ENCODE measurements around the gene ZFP30.
"Not testable (repeated sequence)": the region's sequence is repeated elsewhere in the genome, so short reads cannot be mapped to it uniquely, and the experiment has no call there.

Gene ZFP30

DNA sequence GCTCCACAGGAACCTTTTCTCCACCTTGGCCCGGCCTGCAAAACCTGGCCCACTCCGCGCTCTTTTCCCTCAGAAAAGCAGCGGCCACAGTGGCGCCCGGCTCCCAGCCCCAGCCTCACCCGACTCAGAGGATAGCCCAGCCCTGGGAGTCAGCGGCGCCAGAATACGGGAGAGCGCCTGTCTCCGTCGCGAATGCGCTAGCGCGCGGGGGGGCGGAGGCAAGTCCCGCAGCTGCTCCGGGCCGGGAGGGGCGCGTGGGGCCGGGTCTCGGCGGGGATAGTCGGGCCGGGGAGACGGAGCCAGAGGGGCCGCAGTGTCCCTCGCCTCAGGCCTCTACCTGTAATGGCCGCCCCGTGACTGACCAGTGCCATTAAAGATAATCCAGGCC lies at the start of gene ZFP30:
Gene ZFP30 (minus strand): TSS at position 165 of the 388 bp plus-strand sequence. CDS start 7,643 bp downstream, outside the sequence.
- peaks cover 16% of the 10 kb centered on the region for H3K9me3 Mint-ChIP-seq
- H3K27me3 Mint-ChIP-seq = no peaks in the 10 kb centered on the region
- DNase-seq = peak; percentile 85
- H3K4me3 Mint-ChIP-seq = peak within 1 kb of the TSS; percentile 93
- peak within 1 kb of the TSS; percentile 97 for H3K27ac Mint-ChIP-seq
- peaks cover 60% of the 10 kb centered on the region for H3K36me3 Mint-ChIP-seq (ENCODE audit: low read depth)
- H3K4me1 Mint-ChIP-seq (ENCODE audit: low read depth) = peaks cover 36% of the 10 kb centered on the region

DNA sequence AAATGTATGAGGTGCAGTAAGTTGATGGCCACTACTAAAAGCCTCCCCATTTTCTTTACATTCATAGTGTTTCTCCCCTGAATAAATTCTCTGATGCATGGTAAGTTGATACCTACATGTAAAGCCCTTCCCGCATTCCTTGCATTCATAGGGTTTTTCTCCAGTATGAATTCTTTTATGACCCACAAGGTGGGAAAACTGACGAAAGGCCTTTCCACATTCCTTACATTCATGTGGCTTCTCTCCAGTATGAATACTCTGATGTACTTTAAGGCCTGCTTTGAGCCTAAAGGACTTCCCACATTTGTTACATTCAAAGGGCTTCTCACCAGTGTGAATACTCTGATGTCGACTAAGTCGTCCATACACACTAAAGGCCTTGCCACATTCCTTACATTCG lies 43.8 kb upstream of the ZFP30 start:
- H3K36me3 Mint-ChIP-seq (ENCODE audit: low read depth) = peaks cover 78% of the 10 kb centered on the region
- DNase-seq = no peak
- H3K4me1 Mint-ChIP-seq (ENCODE audit: low read depth) = no peaks in the 10 kb centered on the region
- H3K4me3 Mint-ChIP-seq = no peak overlapping the region
- no peaks in the 10 kb centered on the region for H3K27me3 Mint-ChIP-seq
- H3K27ac Mint-ChIP-seq = no peak overlapping the region
- peaks cover 54% of the 10 kb centered on the region for H3K9me3 Mint-ChIP-seq

DNA sequence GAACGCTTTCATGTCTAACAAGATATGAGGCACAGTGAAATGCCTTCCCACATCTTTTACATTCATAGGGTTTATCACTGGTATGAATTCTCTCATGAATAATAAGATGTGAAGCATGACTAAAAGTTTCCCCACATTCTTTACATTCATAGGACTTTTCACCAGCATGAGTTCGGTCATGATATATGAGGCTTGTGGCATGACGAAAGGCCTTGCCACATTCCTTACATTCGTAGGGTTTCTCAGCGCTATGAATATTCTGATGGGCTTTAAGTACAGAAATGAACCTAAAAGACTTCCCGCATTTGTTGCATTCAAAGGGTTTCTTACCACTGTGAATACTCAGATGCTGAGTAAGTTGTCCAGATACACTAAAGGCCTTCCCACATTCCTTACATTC lies 43.0 kb upstream of the ZFP30 start:
- DNase-seq = no peak
- no peaks in the 10 kb centered on the region for H3K4me1 Mint-ChIP-seq (ENCODE audit: low read depth)
- no peak overlapping the region for H3K4me3 Mint-ChIP-seq
- peaks cover 77% of the 10 kb centered on the region for H3K36me3 Mint-ChIP-seq (ENCODE audit: low read depth)
- no peak overlapping the region for H3K27ac Mint-ChIP-seq
- peaks cover 55% of the 10 kb centered on the region for H3K9me3 Mint-ChIP-seq
- no peaks in the 10 kb centered on the region for H3K27me3 Mint-ChIP-seq

DNA sequence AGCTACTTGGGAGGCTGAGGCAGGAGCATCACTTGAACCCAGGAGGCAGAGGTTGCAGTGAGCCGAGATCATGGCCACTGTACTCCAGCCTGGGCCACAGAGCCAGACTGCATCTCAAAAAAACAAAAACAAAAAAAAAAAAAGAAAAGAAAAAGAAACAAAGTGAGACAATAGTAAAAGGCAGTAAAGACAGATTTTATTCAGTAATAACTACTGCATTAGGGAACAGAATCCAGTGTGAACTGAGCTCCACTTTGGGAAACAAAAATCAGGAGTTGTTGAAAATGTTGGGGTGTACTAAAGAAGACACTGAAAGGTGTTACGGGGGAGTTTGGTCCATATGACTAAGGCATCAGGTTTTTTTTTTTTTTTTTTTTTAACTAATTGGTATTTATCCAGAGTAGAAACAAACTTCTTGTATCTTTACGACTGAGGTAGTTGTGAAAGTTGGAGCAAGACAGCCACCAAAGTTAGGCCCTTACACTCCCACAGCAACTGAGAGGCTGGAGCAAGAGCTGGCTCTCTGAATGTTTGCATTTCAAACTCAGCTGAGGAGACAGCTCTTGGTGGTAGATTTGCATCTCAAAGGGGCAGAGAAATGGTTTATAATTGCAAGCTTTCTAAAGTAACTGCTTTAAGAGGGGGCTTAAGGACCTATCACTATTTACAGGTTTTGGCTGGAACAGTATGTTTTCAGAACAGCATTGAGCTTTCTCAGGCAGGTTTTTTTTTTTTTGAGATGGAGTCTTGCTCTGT lies 40.1 kb upstream of the ZFP30 start:
- H3K4me3 Mint-ChIP-seq = no peak overlapping the region
- H3K36me3 Mint-ChIP-seq (ENCODE audit: low read depth) = peaks cover 70% of the 10 kb centered on the region
- no peak overlapping the region for H3K27ac Mint-ChIP-seq
- H3K9me3 Mint-ChIP-seq = peaks cover 54% of the 10 kb centered on the region
- H3K27me3 Mint-ChIP-seq = no peaks in the 10 kb centered on the region
- H3K4me1 Mint-ChIP-seq (ENCODE audit: low read depth) = peaks cover 11% of the 10 kb centered on the region
- DNase-seq = no peak

DNA sequence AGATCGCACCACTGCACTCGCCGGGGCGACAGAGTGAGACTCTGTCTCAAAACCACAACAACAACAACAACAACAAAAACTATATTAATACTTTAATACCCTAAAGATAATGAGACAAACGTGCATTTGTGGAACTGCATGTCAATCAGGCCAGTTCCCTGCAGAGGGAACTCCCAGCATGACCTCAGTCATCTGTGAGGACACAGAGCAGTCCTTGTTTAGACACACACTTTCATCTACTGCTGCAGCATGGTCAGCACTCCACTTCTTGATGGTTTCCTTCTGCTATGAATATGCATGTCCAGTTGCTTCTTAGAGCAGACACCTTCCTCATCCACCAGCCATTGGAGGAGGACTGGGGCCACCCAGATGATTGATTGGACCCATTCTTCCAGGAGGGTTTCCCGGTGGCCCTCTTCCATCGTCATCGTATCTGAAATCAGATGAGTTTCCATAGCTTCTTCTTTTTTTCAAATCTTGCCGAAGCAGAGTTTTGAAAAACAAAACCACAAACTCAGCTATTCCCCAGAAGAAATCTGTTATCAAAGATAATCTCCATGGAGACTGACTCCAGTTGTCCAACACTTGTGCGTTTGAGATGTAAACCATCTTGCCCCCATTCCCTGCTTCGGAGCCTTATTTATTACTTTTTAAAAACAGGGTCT lies 37.8 kb upstream of the ZFP30 start:
- Mint-ChIP-seq H3K9me3 (peaks cover 36% of the 10 kb centered on the region), H3K36me3 (ENCODE audit: low read depth) (peaks cover 61% of the 10 kb centered on the region), H3K4me3 (no peak overlapping the region), H3K4me1 (ENCODE audit: low read depth) (peaks cover 11% of the 10 kb centered on the region), H3K27ac (no peak overlapping the region), H3K27me3 (no peaks in the 10 kb centered on the region)
- DNase-seq = no peak

DNA sequence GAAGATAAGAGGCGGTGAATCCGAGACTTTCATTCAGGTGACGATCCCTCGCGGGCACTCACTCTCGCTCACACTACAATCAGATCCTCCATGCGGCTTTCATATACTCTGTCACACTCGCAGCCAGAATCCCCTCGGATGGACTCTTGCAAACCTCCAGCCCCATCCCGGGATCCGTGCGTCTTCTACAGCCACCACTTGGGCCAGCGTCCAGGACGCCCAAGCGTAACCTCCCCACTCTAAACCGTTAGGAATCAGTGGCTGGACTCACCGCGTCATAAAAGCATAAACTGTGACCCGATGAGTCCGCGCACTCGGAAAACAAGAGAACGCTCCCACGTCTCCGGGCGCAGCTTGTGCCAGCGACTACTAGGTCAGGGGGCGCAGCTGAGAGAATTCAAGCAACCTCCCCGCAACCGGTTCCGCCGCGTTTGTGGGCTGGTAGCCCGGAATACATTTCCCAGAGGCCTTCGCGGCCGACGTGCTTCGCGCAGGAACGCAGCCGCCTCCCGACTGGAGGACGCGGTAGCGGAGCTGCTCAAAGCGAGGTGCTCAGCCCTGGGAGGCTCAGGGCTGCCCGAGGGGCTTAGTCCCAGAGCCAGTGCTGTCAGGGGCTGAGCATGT lies 36.7 kb upstream of the ZFP30 start:
- DNase-seq = peak; percentile 86
- Mint-ChIP-seq H3K27ac (peak overlapping the region; percentile 86), H3K4me3 (peak overlapping the region; percentile 86), H3K4me1 (ENCODE audit: low read depth) (peaks cover 11% of the 10 kb centered on the region), H3K27me3 (no peaks in the 10 kb centered on the region), H3K36me3 (ENCODE audit: low read depth) (peaks cover 59% of the 10 kb centered on the region), H3K9me3 (peaks cover 31% of the 10 kb centered on the region)

DNA sequence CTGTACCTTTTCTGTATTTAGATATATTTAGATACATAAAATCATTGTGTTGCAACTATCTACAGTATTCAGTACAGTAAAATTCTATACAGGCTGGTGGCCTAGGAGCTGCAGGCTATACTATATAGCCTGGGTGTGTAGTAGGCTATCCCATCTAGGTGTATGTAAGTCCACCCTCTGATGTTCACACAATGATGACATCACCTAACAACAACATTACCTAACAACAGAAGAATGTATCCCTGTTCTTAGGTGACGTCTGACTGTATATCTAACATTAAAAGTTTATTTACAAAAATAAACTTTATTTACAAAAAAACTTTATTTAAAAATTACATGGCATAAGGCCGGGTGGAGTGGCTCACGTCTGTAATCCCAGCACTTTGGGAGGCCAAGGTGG lies 28.3 kb upstream of the ZFP30 start:
- Mint-ChIP-seq H3K4me1 (ENCODE audit: low read depth) (no peaks in the 10 kb centered on the region), H3K9me3 (peaks cover 39% of the 10 kb centered on the region), H3K36me3 (ENCODE audit: low read depth) (peaks cover 60% of the 10 kb centered on the region), H3K27ac (no peak overlapping the region), H3K27me3 (no peaks in the 10 kb centered on the region), H3K4me3 (no peak overlapping the region)
- DNase-seq = no peak

DNA sequence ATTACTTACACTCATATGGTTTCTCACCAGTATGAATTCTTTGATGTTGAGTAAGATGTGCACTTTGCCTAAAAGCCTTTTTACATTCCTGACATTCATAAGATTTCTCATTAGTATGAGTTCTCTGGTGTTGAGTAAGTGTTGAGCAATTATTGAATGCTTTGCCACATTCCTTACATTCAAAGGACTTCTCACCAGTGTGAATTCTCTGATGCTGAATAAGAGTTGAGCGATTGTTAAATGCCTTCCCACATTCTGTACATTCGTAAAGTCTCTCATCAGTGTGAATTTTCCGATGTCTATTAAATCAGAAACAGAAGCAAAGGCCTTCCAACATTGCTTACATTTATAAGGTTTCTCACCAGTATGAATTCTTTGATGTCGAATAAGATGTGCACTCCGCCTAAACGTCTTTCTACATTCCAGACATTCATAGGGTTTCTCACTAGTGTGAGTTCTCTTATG lies 14.2 kb upstream of the ZFP30 start:
- H3K27me3 Mint-ChIP-seq = no peaks in the 10 kb centered on the region
- H3K27ac Mint-ChIP-seq = no peak overlapping the region
- H3K36me3 Mint-ChIP-seq (ENCODE audit: low read depth) = peaks cover 45% of the 10 kb centered on the region
- H3K4me3 Mint-ChIP-seq = no peak overlapping the region
- no peak for DNase-seq
- no peaks in the 10 kb centered on the region for H3K4me1 Mint-ChIP-seq (ENCODE audit: low read depth)
- H3K9me3 Mint-ChIP-seq = peaks cover 44% of the 10 kb centered on the region

DNA sequence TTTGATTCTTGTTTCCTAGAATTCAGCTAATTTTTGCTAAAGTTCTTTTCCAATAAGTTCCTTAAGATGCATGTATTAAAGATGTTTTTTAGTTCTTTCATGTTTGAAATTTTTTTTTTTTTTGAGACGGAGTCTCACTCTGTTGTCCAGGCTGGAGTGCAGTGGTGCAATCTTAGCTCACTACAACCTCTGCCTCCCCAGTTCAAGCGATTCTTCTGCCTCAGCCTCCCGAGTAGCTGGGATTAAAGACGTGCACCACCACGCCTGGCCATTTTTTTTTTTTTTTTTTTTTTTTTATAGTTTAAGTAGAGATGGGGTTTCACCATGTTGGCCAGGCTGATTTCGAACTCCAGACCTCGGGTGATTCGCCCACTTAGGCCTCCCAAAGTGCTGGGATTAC lies 1.9 kb upstream of the ZFP30 start:
- not testable (repeated sequence) for H3K27me3 Mint-ChIP-seq, DNase-seq, H3K27ac Mint-ChIP-seq
- peaks cover 36% of the 10 kb centered on the region for H3K4me1 Mint-ChIP-seq (ENCODE audit: low read depth)
- H3K4me3 Mint-ChIP-seq = peak overlapping the region; percentile 93
- peaks cover 26% of the 10 kb centered on the region for H3K9me3 Mint-ChIP-seq
- H3K36me3 Mint-ChIP-seq (ENCODE audit: low read depth) = peaks cover 57% of the 10 kb centered on the region

DNA sequence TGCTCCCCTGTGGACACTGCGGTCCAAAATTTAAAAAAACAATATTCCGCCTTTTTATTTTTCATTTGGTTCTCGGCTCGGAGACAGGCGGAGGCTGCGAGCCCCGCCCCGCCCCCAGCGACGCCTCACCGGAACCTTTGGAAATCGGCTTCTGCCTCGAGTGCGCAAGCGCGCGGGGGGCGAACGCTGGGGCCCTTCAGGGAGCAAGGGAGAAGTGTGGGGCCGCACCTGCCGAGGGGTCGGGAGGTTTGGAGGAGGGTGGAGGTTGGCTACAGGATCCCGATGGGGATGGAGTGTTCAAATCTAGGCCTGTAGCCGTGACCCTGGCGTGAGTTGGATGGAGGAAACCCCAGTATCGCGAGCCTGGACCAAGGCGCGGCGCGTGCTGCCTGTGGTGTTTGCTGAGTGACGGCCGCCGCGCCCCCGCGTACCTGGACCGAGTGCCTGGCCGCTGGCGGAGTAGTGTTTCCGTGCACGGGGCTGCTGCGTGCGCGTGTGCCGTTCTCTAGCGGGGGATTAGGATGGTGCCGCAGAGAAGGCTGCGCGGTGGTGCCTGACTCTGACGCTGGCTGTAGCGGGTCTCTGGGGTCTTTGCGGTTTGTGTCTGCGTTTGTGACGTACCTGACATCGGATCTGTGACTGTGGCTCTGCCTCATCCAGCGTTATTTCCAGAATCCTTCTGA lies 565 bp upstream of the ZFP30 start:
- H3K9me3 Mint-ChIP-seq = peaks cover 20% of the 10 kb centered on the region
- peak; percentile 90 for DNase-seq
- peaks cover 60% of the 10 kb centered on the region for H3K36me3 Mint-ChIP-seq (ENCODE audit: low read depth)
- H3K4me3 Mint-ChIP-seq = peak overlapping the region; percentile 93
- H3K27ac Mint-ChIP-seq = peak overlapping the region; percentile 97
- no peaks in the 10 kb centered on the region for H3K27me3 Mint-ChIP-seq
- peaks cover 36% of the 10 kb centered on the region for H3K4me1 Mint-ChIP-seq (ENCODE audit: low read depth)

DNA sequence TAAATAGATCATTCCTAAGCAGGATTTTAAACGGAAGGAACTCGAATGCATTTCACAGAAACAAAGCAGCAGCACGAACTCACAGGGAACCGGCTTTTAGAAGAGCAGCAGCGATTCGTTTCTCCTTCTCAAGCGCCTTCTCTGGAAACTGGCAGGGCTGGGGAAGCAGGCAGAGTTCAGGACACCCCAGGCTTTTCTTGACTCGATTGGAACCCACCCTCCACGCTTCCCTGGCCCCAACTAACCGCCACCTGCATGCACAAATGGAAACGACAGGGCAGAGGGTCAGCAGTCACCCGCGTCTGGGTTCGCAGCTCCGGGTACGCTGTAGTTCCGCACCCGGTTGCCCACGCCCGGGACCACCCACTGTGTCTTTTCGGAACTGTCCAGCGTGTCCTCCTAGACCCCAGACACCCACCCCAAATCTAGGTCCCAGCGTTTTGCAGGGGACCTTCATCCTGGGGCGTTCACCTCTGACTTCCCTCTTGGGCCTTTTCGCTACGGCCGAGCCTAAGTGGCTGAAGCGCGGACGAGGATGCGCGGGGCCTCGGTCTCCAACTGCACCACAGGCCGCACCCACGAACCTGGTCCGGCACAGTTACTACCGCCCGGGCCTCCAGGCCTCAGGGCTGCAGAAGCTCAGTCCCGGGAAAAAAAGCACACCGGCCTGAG lies 500 bp downstream of the ZFP30 start:
- Mint-ChIP-seq H3K4me3 (peak overlapping the region; percentile 93), H3K27ac (peak overlapping the region; percentile 97), H3K4me1 (ENCODE audit: low read depth) (peaks cover 36% of the 10 kb centered on the region), H3K9me3 (peaks cover 16% of the 10 kb centered on the region), H3K36me3 (ENCODE audit: low read depth) (peaks cover 65% of the 10 kb centered on the region), H3K27me3 (no peaks in the 10 kb centered on the region)
- DNase-seq = peak; percentile 61

- peak overlapping the region; percentile 93 for H3K4me3 Mint-ChIP-seq
- no peaks in the 10 kb centered on the region for H3K27me3 Mint-ChIP-seq
- peaks cover 66% of the 10 kb centered on the region for H3K36me3 Mint-ChIP-seq (ENCODE audit: low read depth)
- H3K27ac Mint-ChIP-seq = peak overlapping the region; percentile 97
- peaks cover 36% of the 10 kb centered on the region for H3K4me1 Mint-ChIP-seq (ENCODE audit: low read depth)
- peaks cover 16% of the 10 kb centered on the region for H3K9me3 Mint-ChIP-seq
- no peak for DNase-seq
Measured at GRCh38 chr19:37654118-37654517, 1.1 kb downstream of the ZFP30 start.

- Mint-ChIP-seq H3K4me3 (no peak overlapping the region), H3K4me1 (ENCODE audit: low read depth) (no peaks in the 10 kb centered on the region), H3K9me3 (peaks cover 47% of the 10 kb centered on the region), H3K36me3 (ENCODE audit: low read depth) (peaks cover 68% of the 10 kb centered on the region), H3K27me3 (no peaks in the 10 kb centered on the region), H3K27ac (no peak overlapping the region)
- no peak for DNase-seq
Measured at GRCh38 chr19:37635076-37636056, 19.9 kb downstream of the ZFP30 start.
